ENCODE results near the gene SLC7A14.

DNA sequence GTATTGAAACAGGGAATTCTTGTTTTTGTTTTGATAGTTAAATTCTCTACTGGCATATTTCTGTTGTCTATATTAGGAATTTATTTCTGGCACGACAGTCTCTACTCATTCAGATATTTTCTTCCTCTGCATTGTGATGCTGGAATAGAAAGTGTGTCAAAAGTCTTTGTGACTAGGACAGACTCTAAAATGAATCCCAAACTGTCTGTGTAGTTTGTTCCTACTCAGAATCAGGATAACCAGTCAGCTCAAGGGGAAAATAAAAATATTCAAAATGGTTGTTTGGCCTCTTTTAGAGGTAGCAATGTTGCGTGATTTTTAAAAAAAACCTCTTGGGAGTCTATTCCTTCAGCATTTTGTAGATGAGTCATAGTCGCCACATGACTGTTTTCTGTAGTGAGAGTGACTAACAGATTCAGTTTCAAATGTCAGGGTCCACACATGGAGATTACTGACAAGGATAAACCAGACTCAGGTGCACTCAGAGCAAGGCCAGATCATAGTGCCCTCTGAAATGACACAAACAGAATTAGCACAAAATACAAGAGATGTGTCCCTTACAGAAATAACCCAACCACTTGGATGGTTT is 13.1 kb downstream of the SLC7A14 start:
- TF ChIP-seq, protein P1, sequence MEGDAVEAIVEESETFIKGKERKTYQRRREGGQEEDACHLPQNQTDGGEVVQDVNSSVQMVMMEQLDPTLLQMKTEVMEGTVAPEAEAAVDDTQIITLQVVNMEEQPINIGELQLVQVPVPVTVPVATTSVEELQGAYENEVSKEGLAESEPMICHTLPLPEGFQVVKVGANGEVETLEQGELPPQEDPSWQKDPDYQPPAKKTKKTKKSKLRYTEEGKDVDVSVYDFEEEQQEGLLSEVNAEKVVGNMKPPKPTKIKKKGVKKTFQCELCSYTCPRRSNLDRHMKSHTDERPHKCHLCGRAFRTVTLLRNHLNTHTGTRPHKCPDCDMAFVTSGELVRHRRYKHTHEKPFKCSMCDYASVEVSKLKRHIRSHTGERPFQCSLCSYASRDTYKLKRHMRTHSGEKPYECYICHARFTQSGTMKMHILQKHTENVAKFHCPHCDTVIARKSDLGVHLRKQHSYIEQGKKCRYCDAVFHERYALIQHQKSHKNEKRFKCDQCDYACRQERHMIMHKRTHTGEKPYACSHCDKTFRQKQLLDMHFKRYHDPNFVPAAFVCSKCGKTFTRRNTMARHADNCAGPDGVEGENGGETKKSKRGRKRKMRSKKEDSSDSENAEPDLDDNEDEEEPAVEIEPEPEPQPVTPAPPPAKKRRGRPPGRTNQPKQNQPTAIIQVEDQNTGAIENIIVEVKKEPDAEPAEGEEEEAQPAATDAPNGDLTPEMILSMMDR (IDR thresholded peaks at IDR 0.05; ENCODE audit: low read depth, low read length), result no peak
- TF ChIP-seq EZH2phosphoT487 (IDR thresholded peaks at IDR 0.05; ENCODE audit: low read depth), result no peak

All from OCI-LY3 (cell line).